Stimulated activated naive B cell treated with anti-CD40 and anti-IgM and Interleukin-4, amounts not matched to agents 10 μg/mL and 1 μg/mL and 100 μg/mL, for 72 hours (primary cell): Measurements from ENCODE around the gene THEMIS.
"Not testable (repeated sequence)": the region's sequence is repeated elsewhere in the genome, so short reads cannot be mapped to it uniquely, and the experiment has no call there.

ENCODE experiments used
- ATAC-seq, 2 donors: fragments of 150-1000 bp; cut with Tn5 transposase; replicated peaks; 2 replicates each; pipeline ENCODE4 v1.10.0; 2021; ENCODE audit warnings: moderate library complexity in 1 of 2
- DNase-seq: peaks from one replicate; pipeline ENCODE4 v3.0.0; 2021
- H3K27ac Mint-ChIP-seq: one replicate; pipeline ENCODE4 v1.8.0; 2022; ENCODE audit warnings: mild to moderate bottlenecking, mixed read lengths
- H3K27me3 Mint-ChIP-seq, 2 donors: one replicate each; pipeline ENCODE4 v1.8.0; 2022; ENCODE audit warnings: mixed read lengths in 2 of 2
- H3K36me3 Mint-ChIP-seq, 2 donors: one replicate each; pipeline ENCODE4 v1.8.0; 2022; ENCODE audit warnings: mixed read lengths in 2 of 2, mild to moderate bottlenecking in 1 of 2
- H3K4me1 Mint-ChIP-seq, 2 donors: one replicate each; pipeline ENCODE4 v1.8.0; 2022; ENCODE audit warnings: mixed read lengths in 2 of 2, mild to moderate bottlenecking in 1 of 2
- H3K4me3 Mint-ChIP-seq, 2 donors: one replicate each; pipeline ENCODE4 v1.8.0; 2022; ENCODE audit warnings: mild to moderate bottlenecking in 2 of 2, mixed read lengths in 2 of 2, moderate library complexity in 1 of 2
- H3K9me3 Mint-ChIP-seq, 2 donors: one replicate each; pipeline ENCODE4 v1.8.0; 2022; ENCODE audit warnings: mixed read lengths in 2 of 2, mild to moderate bottlenecking in 1 of 2

Gene THEMIS

DNA sequence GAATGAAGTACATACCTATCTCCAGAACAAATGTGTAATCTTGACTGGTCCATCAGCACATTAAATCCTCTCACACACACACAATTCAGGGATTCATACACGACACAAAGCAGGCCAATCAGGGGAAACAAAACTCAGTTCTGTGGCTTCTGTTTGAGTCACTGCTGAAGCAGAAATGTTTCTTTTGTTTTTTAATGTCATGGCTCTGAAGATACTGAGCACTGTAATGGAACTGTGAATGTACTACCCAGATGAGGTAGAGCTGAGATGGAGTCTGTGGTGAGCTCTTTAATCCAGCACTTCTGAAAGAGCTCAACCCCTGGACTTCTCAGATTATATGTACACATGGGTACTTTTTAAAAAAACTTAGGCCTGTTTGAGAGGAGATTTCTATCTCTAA is 116.4 kb downstream of the THEMIS start:
- ATAC-seq = no peak
- H3K27me3 Mint-ChIP-seq = no peaks in the 10 kb centered on the region
- H3K36me3 Mint-ChIP-seq = no peaks in the 10 kb centered on the region
- H3K9me3 Mint-ChIP-seq = no peaks in the 10 kb centered on the region
- no peak overlapping the region for H3K27ac Mint-ChIP-seq
- no peak overlapping the region for H3K4me3 Mint-ChIP-seq
- H3K4me1 Mint-ChIP-seq = no peaks in the 10 kb centered on the region
- DNase-seq = no peak

DNA sequence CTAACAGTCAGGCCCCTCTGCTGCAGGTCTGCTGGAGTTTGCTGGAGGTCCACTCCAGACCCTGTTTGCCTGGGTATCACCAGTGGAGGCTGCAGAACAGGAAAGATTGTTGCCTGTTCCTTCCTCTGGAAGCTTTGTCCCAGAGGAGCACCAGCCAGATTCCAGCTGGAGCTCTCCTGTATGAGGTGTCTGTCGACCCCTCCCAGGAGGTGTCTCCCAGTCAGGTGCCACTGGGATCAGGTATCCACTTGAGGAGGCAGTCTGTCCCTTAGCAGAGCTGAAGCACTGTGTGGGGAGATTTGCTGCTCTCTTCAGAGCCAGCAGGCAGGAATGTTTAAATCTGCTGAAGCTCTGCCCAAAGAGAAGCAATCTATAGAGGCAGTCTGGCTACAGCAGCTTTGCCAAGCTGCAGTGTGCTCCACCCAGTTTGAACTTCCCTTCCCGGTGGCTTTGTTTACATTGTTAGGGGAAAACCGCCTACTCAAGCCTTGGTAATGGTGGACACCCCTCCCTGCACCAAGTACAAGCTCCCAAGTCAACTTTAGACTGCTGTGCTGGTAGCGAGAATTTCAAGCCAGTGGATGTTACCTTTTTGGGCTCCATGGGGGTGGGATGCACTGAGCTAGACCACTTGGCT is 119.1 kb downstream of the THEMIS start:
- not testable (repeated sequence) for H3K4me3 Mint-ChIP-seq, H3K36me3 Mint-ChIP-seq, DNase-seq, H3K9me3 Mint-ChIP-seq, H3K27ac Mint-ChIP-seq, H3K27me3 Mint-ChIP-seq, H3K4me1 Mint-ChIP-seq, ATAC-seq

- Mint-ChIP-seq H3K4me3 (no peak overlapping the region), H3K27me3 (no peaks in the 10 kb centered on the region), H3K4me1 (no peaks in the 10 kb centered on the region), H3K36me3 (no peaks in the 10 kb centered on the region), H3K9me3 (no peaks in the 10 kb centered on the region), H3K27ac (no peak overlapping the region)
- no peak for ATAC-seq
- no peak for DNase-seq
Measured at GRCh38 chr6:127776320-127776719, 124.5 kb downstream of the THEMIS start.

DNA sequence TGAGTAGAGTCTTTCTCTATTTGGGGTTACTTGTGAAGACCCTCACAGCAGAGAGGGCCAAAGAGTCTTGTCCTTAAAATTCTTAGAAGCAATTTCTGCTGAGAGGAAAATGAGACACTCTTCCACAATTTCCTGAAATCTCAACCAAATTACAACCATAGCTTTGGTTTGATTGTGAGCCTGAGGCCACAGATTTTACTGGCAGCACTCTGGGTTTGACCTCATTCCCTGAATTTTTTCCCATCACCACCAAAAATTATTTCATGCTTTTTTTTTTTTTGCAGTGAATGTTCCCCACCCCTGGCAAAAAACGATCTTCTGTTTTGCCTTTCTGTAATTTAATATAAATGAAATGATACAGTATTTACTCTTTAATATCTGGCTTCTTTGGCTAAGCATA is 125.5 kb downstream of the THEMIS start:
- no peaks in the 10 kb centered on the region for H3K36me3 Mint-ChIP-seq
- H3K27me3 Mint-ChIP-seq = no peaks in the 10 kb centered on the region
- H3K9me3 Mint-ChIP-seq = no peaks in the 10 kb centered on the region
- no peaks in the 10 kb centered on the region for H3K4me1 Mint-ChIP-seq
- H3K4me3 Mint-ChIP-seq = no peak overlapping the region
- DNase-seq = no peak
- ATAC-seq = no peak
- no peak overlapping the region for H3K27ac Mint-ChIP-seq

- DNase-seq = no peak
- H3K4me3 Mint-ChIP-seq = no peak overlapping the region
- no peaks in the 10 kb centered on the region for H3K36me3 Mint-ChIP-seq
- H3K4me1 Mint-ChIP-seq = no peaks in the 10 kb centered on the region
- no peak for ATAC-seq
- H3K27me3 Mint-ChIP-seq = no peaks in the 10 kb centered on the region
- H3K9me3 Mint-ChIP-seq = no peaks in the 10 kb centered on the region
- no peak overlapping the region for H3K27ac Mint-ChIP-seq
Measured at GRCh38 chr6:127768745-127769144, 132.1 kb downstream of the THEMIS start.

- H3K4me1 Mint-ChIP-seq = no peaks in the 10 kb centered on the region
- DNase-seq (no peak), ATAC-seq (no peak)
- H3K36me3 Mint-ChIP-seq = no peaks in the 10 kb centered on the region
- H3K4me3 Mint-ChIP-seq = no peak overlapping the region
- no peak overlapping the region for H3K27ac Mint-ChIP-seq
- H3K27me3 Mint-ChIP-seq = no peaks in the 10 kb centered on the region
- no peaks in the 10 kb centered on the region for H3K9me3 Mint-ChIP-seq
Measured at GRCh38 chr6:127768223-127768622, 132.6 kb downstream of the THEMIS start.

GRCh38 chr6:127765949-127766348 is 134.9 kb downstream of the THEMIS start:
- ATAC-seq (no peak), DNase-seq (no peak)
- Mint-ChIP-seq H3K27ac (no peak overlapping the region), H3K9me3 (no peaks in the 10 kb centered on the region), H3K4me3 (no peak overlapping the region), H3K4me1 (no peaks in the 10 kb centered on the region), H3K36me3 (no peaks in the 10 kb centered on the region), H3K27me3 (no peaks in the 10 kb centered on the region)

DNA sequence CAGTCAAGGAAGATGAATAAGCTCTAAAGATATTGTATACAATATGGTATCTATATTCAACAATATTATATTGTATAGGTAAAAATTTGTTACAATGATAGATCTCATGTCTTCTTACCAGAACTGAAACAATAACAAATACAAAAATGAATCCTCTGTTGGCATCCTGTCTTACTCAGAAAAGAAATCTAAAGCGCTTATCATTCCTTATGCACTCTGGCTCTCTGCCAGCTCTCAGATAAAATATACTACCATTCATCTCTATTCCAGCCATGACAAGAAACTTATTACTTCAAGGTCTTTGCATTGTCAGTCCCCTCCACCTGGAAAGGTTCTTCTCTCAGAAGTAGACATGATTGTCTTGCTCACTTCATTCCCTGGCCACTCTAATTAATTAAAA is 138.6 kb downstream of the THEMIS start:
- ATAC-seq = no peak

DNA sequence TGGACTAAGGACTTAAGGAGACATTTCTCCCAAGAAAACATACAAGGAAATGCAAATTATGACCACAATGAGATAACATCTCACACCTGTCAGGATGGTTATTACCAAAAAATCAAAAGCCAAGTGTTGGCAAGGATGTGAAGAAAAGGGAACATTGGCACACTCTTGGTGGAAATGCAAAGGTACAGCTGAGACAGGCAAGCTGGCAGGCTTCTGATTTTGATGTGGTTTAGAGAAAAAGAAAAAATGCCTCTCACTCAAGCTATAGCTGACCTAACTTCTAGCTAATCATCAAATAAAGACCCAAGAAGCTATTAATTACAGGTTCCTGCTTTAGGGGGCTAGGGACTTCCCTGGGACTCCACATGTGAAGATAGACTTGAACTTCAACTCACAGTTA is 139.8 kb downstream of the THEMIS start:
- no peak for DNase-seq
- Mint-ChIP-seq H3K4me1 (no peaks in the 10 kb centered on the region), H3K36me3 (no peaks in the 10 kb centered on the region), H3K27ac (no peak overlapping the region), H3K4me3 (no peak overlapping the region), H3K9me3 (peaks cover 0 to 5% of the 10 kb centered on the region in 2 donors), H3K27me3 (no peaks in the 10 kb centered on the region)
- ATAC-seq = no peak

More for the DNA sequence above, 138.6 kb downstream of the THEMIS start:
- no peak for DNase-seq
- H3K4me1 Mint-ChIP-seq = no peaks in the 10 kb centered on the region
- H3K27ac Mint-ChIP-seq = no peak overlapping the region
- peaks cover 0 to 5% of the 10 kb centered on the region in 2 donors for H3K9me3 Mint-ChIP-seq
- H3K27me3 Mint-ChIP-seq = no peaks in the 10 kb centered on the region
- no peak overlapping the region for H3K4me3 Mint-ChIP-seq
- no peaks in the 10 kb centered on the region for H3K36me3 Mint-ChIP-seq

- Mint-ChIP-seq H3K27me3 (no peaks in the 10 kb centered on the region), H3K27ac (no peak overlapping the region), H3K4me3 (no peak overlapping the region), H3K4me1 (peaks cover 0 to 5% of the 10 kb centered on the region in 2 donors), H3K9me3 (no peaks in the 10 kb centered on the region), H3K36me3 (no peaks in the 10 kb centered on the region)
- no peak for ATAC-seq
- DNase-seq = no peak
Measured at GRCh38 chr6:127749095-127749494, 151.8 kb downstream of the THEMIS start.

DNA sequence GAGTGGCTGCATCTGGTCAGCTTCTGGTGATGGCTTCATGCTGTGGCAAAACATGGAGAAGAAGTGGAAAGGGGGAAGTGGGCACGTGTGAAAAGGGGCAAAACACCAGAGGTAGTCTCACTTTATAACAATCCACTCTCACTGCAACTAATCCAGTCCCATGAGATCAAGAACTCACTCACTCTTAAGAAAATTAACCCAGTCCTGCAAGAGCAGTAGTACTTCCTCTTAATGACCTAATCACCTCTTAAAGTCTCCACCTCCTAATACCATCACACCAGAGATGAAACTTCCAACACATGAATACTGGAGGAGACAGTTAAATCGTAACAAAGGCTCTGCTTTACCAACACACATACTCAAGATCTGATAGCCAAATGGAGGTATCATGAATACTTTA is 152.6 kb downstream of the THEMIS start:
- H3K27ac Mint-ChIP-seq = no peak overlapping the region
- H3K27me3 Mint-ChIP-seq = no peaks in the 10 kb centered on the region
- ATAC-seq (no peak), DNase-seq (no peak)
- H3K4me1 Mint-ChIP-seq = peaks cover 0 to 5% of the 10 kb centered on the region in 2 donors
- no peak overlapping the region for H3K4me3 Mint-ChIP-seq
- H3K9me3 Mint-ChIP-seq = no peaks in the 10 kb centered on the region
- no peaks in the 10 kb centered on the region for H3K36me3 Mint-ChIP-seq

- ATAC-seq (no peak), DNase-seq (no peak)
- Mint-ChIP-seq H3K9me3 (no peaks in the 10 kb centered on the region), H3K27ac (no peak overlapping the region), H3K36me3 (no peaks in the 10 kb centered on the region), H3K4me1 (no peaks in the 10 kb centered on the region), H3K4me3 (no peak overlapping the region), H3K27me3 (peaks cover 0 to 10% of the 10 kb centered on the region in 2 donors)
Measured at GRCh38 chr6:127738423-127738822, 162.4 kb downstream of the THEMIS start.

GRCh38 chr6:127737768-127738167 is 163.1 kb downstream of the THEMIS start:
- no peaks in the 10 kb centered on the region for H3K4me1 Mint-ChIP-seq
- no peak for ATAC-seq

GRCh38 chr6:127737009-127737486 is 163.8 kb downstream of the THEMIS start:
- ATAC-seq = peak; percentile 74 to 87
- Mint-ChIP-seq H3K4me1 (no peaks in the 10 kb centered on the region), H3K36me3 (no peaks in the 10 kb centered on the region), H3K27ac (no peak overlapping the region), H3K4me3 (no peak overlapping the region), H3K9me3 (no peaks in the 10 kb centered on the region), H3K27me3 (peaks cover 0 to 10% of the 10 kb centered on the region in 2 donors)
- DNase-seq = peak; percentile 8

More at GRCh38 chr6:127737768-127738167, 163.1 kb downstream of the THEMIS start:
- Mint-ChIP-seq H3K4me3 (no peak overlapping the region), H3K9me3 (no peaks in the 10 kb centered on the region), H3K36me3 (no peaks in the 10 kb centered on the region), H3K27me3 (peaks cover 0 to 10% of the 10 kb centered on the region in 2 donors), H3K27ac (no peak overlapping the region)
- no peak for DNase-seq

DNA sequence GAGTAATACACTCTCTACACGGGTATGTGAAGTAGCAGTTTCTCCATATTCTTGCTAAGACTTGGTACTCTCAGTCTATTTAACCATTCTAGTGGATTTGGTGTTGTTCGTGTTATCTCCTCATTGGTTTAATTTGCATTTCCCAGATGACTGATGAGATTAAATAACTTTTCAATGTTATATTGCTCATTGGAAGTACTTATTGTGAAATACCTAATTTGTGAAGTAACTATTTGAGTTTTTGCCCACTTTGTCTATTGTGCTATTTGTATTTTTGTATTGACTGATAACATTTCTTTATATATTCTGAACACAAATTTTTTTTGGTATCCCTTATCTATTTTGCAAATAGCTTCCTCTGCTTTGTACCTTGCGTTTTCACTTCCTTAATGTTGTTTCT is 167.9 kb downstream of the THEMIS start:
- DNase-seq (no peak), ATAC-seq (no peak)
- no peak overlapping the region for H3K27ac Mint-ChIP-seq
- peaks cover 0 to 12% of the 10 kb centered on the region in 2 donors for H3K27me3 Mint-ChIP-seq
- H3K4me3 Mint-ChIP-seq = no peak overlapping the region
- no peaks in the 10 kb centered on the region for H3K9me3 Mint-ChIP-seq
- H3K36me3 Mint-ChIP-seq = no peaks in the 10 kb centered on the region
- no peaks in the 10 kb centered on the region for H3K4me1 Mint-ChIP-seq
